ENCODE measurements around the gene IGSF8. TPM values are rescaled to one million over a fixed set of nuclear protein-coding genes. Genes with fewer than 3 reads are reported as not detected.

The IGSF8 gene
- total RNA-seq, 1 experiment from 2014 or later, result 15.8 TPM

DNA sequence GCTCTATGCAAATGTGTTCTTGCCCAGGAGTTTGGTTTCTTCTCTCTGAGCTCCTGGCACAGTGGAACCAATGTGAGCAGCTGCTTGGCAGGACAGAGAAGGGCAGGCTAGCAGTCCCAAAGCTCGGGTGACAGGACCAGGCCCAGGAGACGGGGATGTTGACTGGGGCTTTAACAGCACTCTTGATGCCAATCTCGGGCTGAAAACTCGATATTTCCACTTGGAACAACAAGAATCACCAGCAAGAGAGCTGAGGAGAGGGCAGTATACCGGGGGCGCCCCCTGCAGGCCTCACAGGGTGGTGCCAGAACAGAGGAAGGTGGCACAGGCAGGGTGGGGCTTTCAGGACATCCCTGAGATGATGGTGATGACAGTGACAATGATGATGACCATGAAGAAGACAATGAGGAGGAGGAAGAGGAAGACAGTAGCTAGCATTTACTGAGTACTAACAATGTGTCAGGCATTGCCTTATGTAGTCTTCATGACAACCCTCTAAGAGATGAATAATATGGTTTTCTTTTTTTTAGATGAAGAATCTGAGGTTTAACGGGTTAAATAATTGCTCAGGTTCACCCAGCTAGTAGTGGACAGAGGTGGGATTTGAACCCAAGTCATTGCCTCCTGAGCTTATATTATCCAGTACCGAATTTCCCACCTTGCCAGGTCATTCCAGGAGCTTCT is 19.8 kb downstream of the IGSF8 start:
- peak; percentile 88 for DNase-seq
- Histone ChIP-seq H3K27ac (ENCODE audit: low read length) (no peak overlapping the region), H2AFZ (ENCODE audit: low read length) (no peak overlapping the region)

DNA sequence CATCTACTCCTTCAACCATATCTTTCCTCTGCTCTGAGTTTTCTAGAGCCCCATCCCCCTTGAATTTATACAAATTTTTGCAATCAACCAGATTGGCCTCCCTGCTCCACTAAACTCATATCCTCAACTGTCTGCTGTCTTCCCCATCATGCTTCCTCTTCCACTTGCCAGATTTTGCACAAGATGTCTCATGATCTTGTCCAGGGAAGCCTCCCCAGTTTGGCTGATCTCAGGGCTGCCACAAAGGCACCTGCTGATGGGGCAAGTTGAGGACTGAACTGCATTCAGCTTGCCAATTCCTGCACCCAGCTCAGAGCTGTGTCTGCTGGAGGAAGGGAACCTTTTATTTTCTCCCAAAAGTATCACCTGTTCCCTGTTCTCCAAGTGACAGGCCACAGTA is 20.9 kb downstream of the IGSF8 start:
- H3K79me2 ChIP-seq (ENCODE audit: low read length), result no peaks in the 10 kb centered on the region
- H3K4me2 ChIP-seq (ENCODE audit: low read depth, low read length, poor library complexity, severe bottlenecking), result no peak overlapping the region
- H3K4me3 ChIP-seq (ENCODE audit: low read length), result no peak overlapping the region
- no peak for DNase-seq
- H4K20me1 ChIP-seq (ENCODE audit: insufficient read depth, low read depth, low read length), result no peaks in the 10 kb centered on the region
- H3K27ac ChIP-seq (ENCODE audit: low read length), result no peak overlapping the region
- H3K9me2 ChIP-seq (replicated peaks; ENCODE audit: insufficient read depth, low read length), result no peaks in the 10 kb centered on the region
- no peak overlapping the region for H2AFZ ChIP-seq (ENCODE audit: low read length)
- no peaks in the 10 kb centered on the region for H3K36me3 ChIP-seq (ENCODE audit: insufficient read depth, low read length)
- no peaks in the 10 kb centered on the region for H3K9me3 ChIP-seq (ENCODE audit: low read length)
- H3K4me1 ChIP-seq (ENCODE audit: low read length), result peaks cover 8% of the 10 kb centered on the region; the same call in 1 of the 2 replicates
- no peak overlapping the region for H3K9ac ChIP-seq (ENCODE audit: low read length)
- no peaks in the 10 kb centered on the region for H3K27me3 ChIP-seq (ENCODE audit: low read length)

More for the DNA sequence above, 19.8 kb downstream of the IGSF8 start:
- H3K4me1 ChIP-seq (ENCODE audit: low read length), result peaks cover 8% of the 10 kb centered on the region; the same call in 1 of the 2 replicates
- no peaks in the 10 kb centered on the region for H3K9me3 ChIP-seq (ENCODE audit: low read length)
- no peak overlapping the region for H3K9ac ChIP-seq (ENCODE audit: low read length)
- H3K27me3 ChIP-seq (ENCODE audit: low read length), result no peaks in the 10 kb centered on the region
- no peak overlapping the region for H3K4me3 ChIP-seq (ENCODE audit: low read length)
- no peaks in the 10 kb centered on the region for H3K36me3 ChIP-seq (ENCODE audit: insufficient read depth, low read length)
- no peak overlapping the region for H3K4me2 ChIP-seq (ENCODE audit: low read depth, low read length, poor library complexity, severe bottlenecking)
- H3K79me2 ChIP-seq (ENCODE audit: low read length), result no peaks in the 10 kb centered on the region
- H3K9me2 ChIP-seq (replicated peaks; ENCODE audit: insufficient read depth, low read length), result no peaks in the 10 kb centered on the region
- no peaks in the 10 kb centered on the region for H4K20me1 ChIP-seq (ENCODE audit: insufficient read depth, low read depth, low read length)

DNA sequence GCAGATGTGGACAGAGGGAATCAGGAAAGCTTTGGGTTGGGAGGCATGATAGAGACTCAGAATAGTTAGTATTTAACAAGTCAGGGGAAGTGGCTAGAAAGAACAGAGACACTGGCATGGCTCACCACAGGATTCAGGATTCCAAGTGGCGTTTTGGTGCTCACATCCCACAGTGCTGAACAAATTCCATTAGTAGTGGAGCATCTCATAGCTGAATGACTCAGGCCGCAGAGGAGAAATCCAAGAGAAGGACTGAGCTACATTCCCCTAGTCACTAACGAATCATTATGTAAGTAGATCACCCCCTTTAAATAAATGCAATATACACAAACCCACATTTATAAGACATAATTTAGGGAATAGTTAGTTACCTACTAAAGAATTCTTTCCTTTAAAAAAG is 22.1 kb downstream of the IGSF8 start:
- no peaks in the 10 kb centered on the region for H3K9me3 ChIP-seq (ENCODE audit: low read length)
- no peak overlapping the region for H3K4me2 ChIP-seq (ENCODE audit: low read depth, low read length, poor library complexity, severe bottlenecking)
- no peaks in the 10 kb centered on the region for H3K36me3 ChIP-seq (ENCODE audit: insufficient read depth, low read length)
- DNase-seq, result no peak
- no peaks in the 10 kb centered on the region for H4K20me1 ChIP-seq (ENCODE audit: insufficient read depth, low read depth, low read length)
- H3K79me2 ChIP-seq (ENCODE audit: low read length), result no peaks in the 10 kb centered on the region
- H2AFZ ChIP-seq (ENCODE audit: low read length), result no peak overlapping the region
- H3K27me3 ChIP-seq (ENCODE audit: low read length), result no peaks in the 10 kb centered on the region
- no peak overlapping the region for H3K4me3 ChIP-seq (ENCODE audit: low read length)
- no peak overlapping the region for H3K27ac ChIP-seq (ENCODE audit: low read length)
- H3K4me1 ChIP-seq (ENCODE audit: low read length), result peaks cover 8% of the 10 kb centered on the region; the same call in 1 of the 2 replicates
- H3K9me2 ChIP-seq (replicated peaks; ENCODE audit: insufficient read depth, low read length), result no peaks in the 10 kb centered on the region
- H3K9ac ChIP-seq (ENCODE audit: low read length), result no peak overlapping the region

DNA sequence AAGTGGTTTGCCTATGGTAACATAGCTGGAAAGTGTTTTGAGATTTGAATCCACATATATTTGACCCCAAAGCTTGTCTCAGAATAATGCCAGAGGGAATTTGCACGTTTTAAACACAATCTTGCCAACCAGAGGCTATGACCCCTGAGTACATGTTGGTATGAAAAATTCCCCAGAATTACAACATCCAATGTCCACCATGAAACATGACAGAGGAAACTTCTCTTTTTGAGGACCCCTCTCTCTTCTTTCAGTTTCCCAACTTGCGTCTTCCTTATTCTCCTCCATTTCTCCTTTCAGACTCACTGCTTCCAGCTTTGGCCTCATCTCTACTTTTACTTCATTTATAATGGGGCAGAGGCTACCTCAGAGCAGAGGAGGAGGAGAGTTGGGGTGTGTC is 22.6 kb downstream of the IGSF8 start:
- Histone ChIP-seq H3K27me3 (ENCODE audit: low read length) (no peaks in the 10 kb centered on the region), H3K79me2 (ENCODE audit: low read length) (no peaks in the 10 kb centered on the region), H3K4me3 (ENCODE audit: low read length) (no peak overlapping the region), H3K27ac (ENCODE audit: low read length) (no peak overlapping the region), H3K9me2 (replicated peaks; ENCODE audit: insufficient read depth, low read length) (no peaks in the 10 kb centered on the region), H3K9ac (ENCODE audit: low read length) (no peak overlapping the region), H2AFZ (ENCODE audit: low read length) (no peak overlapping the region), H3K9me3 (ENCODE audit: low read length) (no peaks in the 10 kb centered on the region), H3K4me2 (ENCODE audit: low read depth, low read length, poor library complexity, severe bottlenecking) (no peak overlapping the region), H3K4me1 (ENCODE audit: low read length) (peaks cover 9% of the 10 kb centered on the region; the same call in 1 of the 2 replicates), H3K36me3 (ENCODE audit: insufficient read depth, low read length) (no peaks in the 10 kb centered on the region), H4K20me1 (ENCODE audit: insufficient read depth, low read depth, low read length) (no peaks in the 10 kb centered on the region)
- no peak for DNase-seq

DNA sequence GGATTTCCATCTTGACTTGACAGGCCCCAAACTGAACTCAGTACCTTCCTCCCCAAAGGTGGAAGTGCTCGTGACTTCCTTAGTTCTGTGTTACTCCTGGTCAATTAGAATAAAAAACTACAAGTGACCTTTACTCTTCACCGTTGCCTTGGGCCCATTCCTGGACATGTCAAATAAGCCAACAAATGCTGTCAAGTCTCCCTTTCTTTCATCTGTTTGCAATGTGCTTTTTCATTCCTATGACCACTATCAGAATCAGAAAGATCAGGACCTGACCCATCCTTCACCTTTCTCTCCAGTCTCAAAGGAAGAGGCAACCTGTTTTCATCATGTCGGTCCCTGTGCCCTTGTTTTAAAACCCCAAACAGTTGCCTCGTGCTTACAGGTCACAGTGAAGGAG is 23.6 kb downstream of the IGSF8 start:
- no peaks in the 10 kb centered on the region for H4K20me1 ChIP-seq (ENCODE audit: insufficient read depth, low read depth, low read length)
- no peaks in the 10 kb centered on the region for H3K9me2 ChIP-seq (replicated peaks; ENCODE audit: insufficient read depth, low read length)
- no peaks in the 10 kb centered on the region for H3K9me3 ChIP-seq (ENCODE audit: low read length)
- H3K27me3 ChIP-seq (ENCODE audit: low read length), result no peaks in the 10 kb centered on the region
- no peaks in the 10 kb centered on the region for H3K36me3 ChIP-seq (ENCODE audit: insufficient read depth, low read length)
- no peak for DNase-seq
- no peaks in the 10 kb centered on the region for H3K79me2 ChIP-seq (ENCODE audit: low read length)
- H3K27ac ChIP-seq (ENCODE audit: low read length), result no peak overlapping the region
- H2AFZ ChIP-seq (ENCODE audit: low read length), result no peak overlapping the region
- H3K4me3 ChIP-seq (ENCODE audit: low read length), result no peak overlapping the region
- H3K4me1 ChIP-seq (ENCODE audit: low read length), result peaks cover 17% of the 10 kb centered on the region
- H3K4me2 ChIP-seq (ENCODE audit: low read depth, low read length, poor library complexity, severe bottlenecking), result no peak overlapping the region
- no peak overlapping the region for H3K9ac ChIP-seq (ENCODE audit: low read length)

DNA sequence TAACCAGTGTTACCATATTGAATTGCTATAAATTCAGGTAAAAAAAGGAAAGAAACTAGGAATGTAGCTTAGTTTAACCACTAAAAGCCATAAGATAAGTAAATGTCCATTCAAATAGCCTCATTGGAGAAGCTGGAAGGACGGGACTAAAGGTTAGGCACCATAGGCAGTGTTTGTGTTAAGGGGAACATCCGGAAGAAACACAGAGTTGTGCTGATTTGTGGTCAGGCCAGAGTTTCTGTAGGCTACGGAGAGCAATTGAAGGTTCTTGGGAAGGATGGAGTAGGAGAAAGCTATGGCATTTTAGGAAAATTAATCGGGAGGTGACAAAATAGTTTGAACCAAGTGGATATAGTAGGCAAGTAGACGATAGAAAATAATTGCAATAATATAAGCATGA is 27.1 kb downstream of the IGSF8 start:
- Histone ChIP-seq H3K36me3 (ENCODE audit: insufficient read depth, low read length) (no peaks in the 10 kb centered on the region), H3K27ac (ENCODE audit: low read length) (no peak overlapping the region), H3K9me3 (ENCODE audit: low read length) (no peaks in the 10 kb centered on the region), H3K4me2 (ENCODE audit: low read depth, low read length, poor library complexity, severe bottlenecking) (no peak overlapping the region), H2AFZ (ENCODE audit: low read length) (no peak overlapping the region), H3K9ac (ENCODE audit: low read length) (no peak overlapping the region), H3K4me3 (ENCODE audit: low read length) (no peak overlapping the region), H3K9me2 (replicated peaks; ENCODE audit: insufficient read depth, low read length) (no peaks in the 10 kb centered on the region), H3K4me1 (ENCODE audit: low read length) (peaks cover 13% of the 10 kb centered on the region), H4K20me1 (ENCODE audit: insufficient read depth, low read depth, low read length) (no peaks in the 10 kb centered on the region), H3K79me2 (ENCODE audit: low read length) (no peaks in the 10 kb centered on the region), H3K27me3 (ENCODE audit: low read length) (no peaks in the 10 kb centered on the region)
- DNase-seq, result no peak

DNA sequence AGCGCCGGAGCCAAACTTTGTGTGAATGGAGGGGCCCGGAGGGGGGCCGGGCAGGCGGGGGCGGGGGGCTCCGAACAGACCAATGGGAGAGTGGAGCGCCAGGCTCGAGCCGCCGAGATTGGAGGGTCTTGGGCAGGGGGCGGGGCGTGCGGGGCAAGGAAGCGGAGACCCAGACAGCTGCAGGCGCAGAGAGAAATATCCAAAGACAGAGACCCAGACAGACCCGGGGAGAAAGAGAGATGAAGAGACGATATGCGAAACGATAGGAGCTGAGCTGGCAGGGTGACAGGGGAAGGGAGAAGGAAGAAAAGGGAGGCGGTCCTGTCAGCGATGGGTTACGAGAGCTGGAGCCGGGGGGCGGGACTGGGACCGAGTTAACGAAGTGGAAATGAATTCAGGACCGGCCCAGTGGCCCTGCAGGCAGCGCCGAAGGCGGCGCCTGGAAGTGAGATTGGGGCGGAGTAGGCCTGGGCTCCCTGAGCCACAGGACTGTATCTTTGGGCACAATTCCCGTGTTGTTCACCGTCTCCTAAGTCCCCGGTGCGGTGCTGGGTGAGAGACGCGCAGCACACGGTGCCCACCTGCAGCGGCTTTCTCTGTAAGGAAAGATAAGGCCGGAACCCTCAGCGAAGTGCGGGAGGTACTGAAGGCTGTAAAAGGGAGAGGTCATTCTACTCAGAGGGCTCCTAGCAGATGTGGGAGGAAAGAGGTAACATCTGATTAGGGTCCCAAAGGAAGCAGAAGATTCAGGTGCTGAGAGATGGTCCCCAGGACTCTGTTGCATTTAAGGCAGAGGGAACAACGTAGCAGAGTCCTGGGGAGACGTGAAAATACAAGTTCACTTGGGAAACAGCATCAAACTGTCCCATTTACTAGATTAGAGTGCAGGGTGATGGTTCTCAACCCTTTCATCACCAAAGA is 27.9 kb downstream of the IGSF8 start:
- peak overlapping the region; percentile 47 for H3K9ac ChIP-seq (ENCODE audit: low read length)
- no peaks in the 10 kb centered on the region for H3K9me3 ChIP-seq (ENCODE audit: low read length)
- peak overlapping the region; percentile 67 for H3K4me3 ChIP-seq (ENCODE audit: low read length)
- peaks cover 13% of the 10 kb centered on the region for H3K4me1 ChIP-seq (ENCODE audit: low read length)
- H2AFZ ChIP-seq (ENCODE audit: low read length), result peak overlapping the region; percentile 36
- H4K20me1 ChIP-seq (ENCODE audit: insufficient read depth, low read depth, low read length), result no peaks in the 10 kb centered on the region
- no peaks in the 10 kb centered on the region for H3K36me3 ChIP-seq (ENCODE audit: insufficient read depth, low read length)
- DNase-seq, result peak; percentile 89
- H3K27ac ChIP-seq (ENCODE audit: low read length), result no peak overlapping the region
- H3K4me2 ChIP-seq (ENCODE audit: low read depth, low read length, poor library complexity, severe bottlenecking), result peak overlapping the region; percentile 72
- no peaks in the 10 kb centered on the region for H3K9me2 ChIP-seq (replicated peaks; ENCODE audit: insufficient read depth, low read length)
- no peaks in the 10 kb centered on the region for H3K79me2 ChIP-seq (ENCODE audit: low read length)
- no peaks in the 10 kb centered on the region for H3K27me3 ChIP-seq (ENCODE audit: low read length)

DNA sequence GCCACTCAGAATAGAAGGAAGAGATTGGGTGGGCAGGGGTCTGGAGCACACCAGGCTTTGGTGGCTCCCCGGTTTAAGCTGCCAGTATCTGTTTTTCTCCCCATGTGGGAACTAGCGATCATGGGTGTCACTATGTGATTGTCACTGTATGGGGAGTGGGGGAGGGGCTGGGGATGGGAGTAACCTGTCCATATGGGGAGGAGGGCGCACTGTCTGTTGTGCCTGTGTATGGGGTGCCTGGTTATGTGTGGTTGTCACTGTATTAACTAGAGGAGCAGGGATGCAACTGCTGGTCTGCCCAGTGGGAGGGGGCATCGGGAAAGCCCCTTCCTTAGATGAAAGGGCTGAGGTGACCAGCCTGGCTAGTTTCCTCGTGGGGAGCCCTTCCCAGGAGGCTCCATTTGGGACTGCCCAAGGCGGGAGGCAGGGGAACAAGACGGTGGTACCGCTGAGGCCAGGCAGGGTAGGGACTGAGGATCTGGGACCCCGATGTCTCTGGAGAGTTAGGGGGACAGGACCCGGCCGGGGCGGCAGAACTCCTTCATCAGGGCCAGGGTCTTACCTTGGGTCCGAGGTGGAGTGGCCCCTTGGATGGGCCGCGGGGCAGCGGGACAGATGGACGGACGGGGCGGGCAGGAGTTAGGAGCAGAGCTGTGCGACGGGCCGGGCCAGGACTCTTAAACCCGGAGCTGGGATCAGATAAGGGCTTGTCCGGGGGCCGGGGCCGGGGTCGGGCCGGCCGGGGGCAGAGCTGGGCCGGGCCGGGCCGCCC is 28.8 kb downstream of the IGSF8 start, which contains the start of gene KCNJ10:
KCNJ10 (minus strand) TSS at position 701 of the 772 bp plus-strand sequence. CDS start 27,628 bp downstream, outside the sequence.
- Histone ChIP-seq H2AFZ (ENCODE audit: low read length) (peak within 1 kb of the TSS; percentile 36), H3K9ac (ENCODE audit: low read length) (peak within 1 kb of the TSS; percentile 47)

More for the DNA sequence above, 28.8 kb downstream of the IGSF8 start, which contains the start of gene KCNJ10:
- Histone ChIP-seq H3K4me3 (ENCODE audit: low read length) (peak within 1 kb of the TSS; percentile 67), H3K36me3 (ENCODE audit: insufficient read depth, low read length) (no peaks in the 10 kb centered on the region), H3K27ac (ENCODE audit: low read length) (no peak within 1 kb of the TSS), H3K4me1 (ENCODE audit: low read length) (peaks cover 13% of the 10 kb centered on the region), H3K9me3 (ENCODE audit: low read length) (no peaks in the 10 kb centered on the region), H3K27me3 (ENCODE audit: low read length) (no peaks in the 10 kb centered on the region), H3K79me2 (ENCODE audit: low read length) (no peaks in the 10 kb centered on the region), H3K4me2 (ENCODE audit: low read depth, low read length, poor library complexity, severe bottlenecking) (peak within 1 kb of the TSS; percentile 72), H4K20me1 (ENCODE audit: insufficient read depth, low read depth, low read length) (no peaks in the 10 kb centered on the region), H3K9me2 (replicated peaks; ENCODE audit: insufficient read depth, low read length) (no peaks in the 10 kb centered on the region)
- DNase-seq, result no peak
